GM21367 (cell line): ENCODE data around the gene PACS1.
"Not testable (repeated sequence)": the region's sequence is repeated elsewhere in the genome, so short reads cannot be mapped to it uniquely, and the experiment has no call there.

Experiments used
- ATAC-seq: cut with Tn5 transposase; IDR thresholded peaks from one replicate; pipeline ENCODE4 v1.9.1; 2021; ENCODE audit not compliant: unreplicated experiment

Gene PACS1

GRCh38 chr11:66069715-66070603 is at the start of gene PACS1:
PACS1 (plus strand) TSS chr11:66070272; CDS start chr11:66070487, 215 bp downstream.
- ATAC-seq = no peak

GRCh38 chr11:66020618-66021357 is 49.3 kb upstream of the PACS1 start:
- ATAC-seq = no peak

DNA sequence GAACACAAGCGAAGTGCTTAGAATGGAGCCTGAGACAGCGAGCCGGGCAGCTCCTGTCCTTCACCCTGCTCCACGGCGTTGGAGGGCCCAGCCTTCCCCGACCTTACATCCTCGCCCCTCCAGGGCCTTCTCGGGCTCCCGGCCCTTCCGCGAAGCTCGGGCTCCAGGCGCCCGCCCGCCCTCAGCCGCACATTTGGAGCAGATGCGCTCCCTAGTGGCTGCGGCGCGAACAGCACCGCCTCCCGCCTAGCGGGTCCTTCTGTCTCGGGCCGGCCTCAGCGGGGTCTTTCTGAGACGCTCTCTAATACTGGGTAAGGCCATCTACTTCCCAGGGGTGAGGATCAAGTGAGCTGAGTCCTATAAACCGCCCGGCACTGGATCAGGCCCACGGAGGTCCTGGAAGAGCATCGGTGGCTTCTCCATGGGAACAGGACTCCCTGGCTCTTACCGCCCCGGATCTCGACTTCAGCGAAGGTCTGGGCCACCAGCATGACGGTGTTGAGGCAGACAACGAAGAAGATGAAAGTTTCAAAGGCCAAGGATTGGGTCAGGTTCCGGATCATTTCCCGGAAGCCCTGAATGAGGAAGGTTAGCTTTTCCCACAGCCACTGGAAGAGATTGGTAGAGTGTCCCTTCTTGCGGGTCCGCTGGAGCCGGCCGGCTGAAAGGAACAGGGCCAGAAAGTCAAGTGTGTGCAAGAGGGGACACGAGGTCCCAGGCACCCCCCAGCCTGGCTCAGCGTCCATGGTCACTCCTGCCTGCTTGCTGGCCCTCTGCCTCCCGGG is 47.5 kb upstream of the PACS1 start:
- no peak for ATAC-seq

GRCh38 chr11:66023186-66023440 is 47.0 kb upstream of the PACS1 start:
- ATAC-seq = not testable (repeated sequence)

- no peak for ATAC-seq
These were observed 44.0 kb upstream of the PACS1 start, which contains the start of gene CATSPER1 for GRCh38 chr11:66026017-66026529. CATSPER1 (minus strand) TSS chr11:66026479; CDS start chr11:66026379, 100 bp downstream.

- no peak for ATAC-seq
These were observed 36.9 kb upstream of the PACS1 start for GRCh38 chr11:66032957-66033735.

DNA sequence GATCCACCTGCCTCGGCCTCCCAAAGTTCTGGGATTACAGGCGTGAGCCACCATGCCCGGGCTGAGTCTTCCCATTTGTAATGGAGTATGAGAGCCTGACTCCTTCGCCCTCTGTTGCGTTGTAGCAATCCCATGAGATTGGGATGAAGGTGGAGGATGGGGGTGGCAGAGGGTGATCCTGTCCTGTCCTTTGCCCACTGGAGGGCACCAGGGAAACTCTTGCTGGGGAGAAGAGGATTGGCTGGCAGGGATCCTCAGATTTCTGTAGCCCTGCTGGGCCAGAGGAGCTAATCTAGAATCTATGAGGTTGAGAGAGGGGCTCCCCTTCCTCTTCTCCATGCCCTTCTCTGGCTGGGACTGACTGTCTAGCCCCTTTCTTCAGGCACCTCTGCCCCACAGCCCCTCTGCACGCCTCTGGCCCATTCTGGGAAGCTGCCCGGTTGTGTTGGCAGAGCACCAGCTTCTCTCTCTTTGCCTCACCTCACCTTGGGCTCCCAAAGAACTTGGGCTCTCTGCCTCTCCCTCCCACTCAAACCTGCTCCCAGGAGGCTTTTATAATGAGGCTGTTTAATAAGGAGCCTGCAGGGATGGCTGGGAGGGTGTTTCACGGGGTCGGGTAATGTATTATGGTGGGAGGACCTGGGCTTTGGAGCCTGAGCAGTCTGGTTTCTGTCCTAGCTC is 34.3 kb upstream of the PACS1 start:
- ATAC-seq = no peak

GRCh38 chr11:66036334-66036710 is 33.8 kb upstream of the PACS1 start:
- no peak for ATAC-seq

- ATAC-seq = no peak
These were observed 32.7 kb upstream of the PACS1 start for GRCh38 chr11:66037327-66037726.

GRCh38 chr11:66039765-66040164 is 30.3 kb upstream of the PACS1 start:
- ATAC-seq = no peak

- no peak for ATAC-seq
These were observed 27.7 kb upstream of the PACS1 start for GRCh38 chr11:66042227-66042995.

GRCh38 chr11:66042996-66043906 is 26.8 kb upstream of the PACS1 start:
- ATAC-seq = no peak

- no peak for ATAC-seq
These were observed 25.3 kb upstream of the PACS1 start for GRCh38 chr11:66044757-66045156.

GRCh38 chr11:66045177-66045639 is 24.9 kb upstream of the PACS1 start:
- no peak for ATAC-seq

- ATAC-seq = no peak
These were observed 23.2 kb upstream of the PACS1 start for GRCh38 chr11:66046901-66047300.

DNA sequence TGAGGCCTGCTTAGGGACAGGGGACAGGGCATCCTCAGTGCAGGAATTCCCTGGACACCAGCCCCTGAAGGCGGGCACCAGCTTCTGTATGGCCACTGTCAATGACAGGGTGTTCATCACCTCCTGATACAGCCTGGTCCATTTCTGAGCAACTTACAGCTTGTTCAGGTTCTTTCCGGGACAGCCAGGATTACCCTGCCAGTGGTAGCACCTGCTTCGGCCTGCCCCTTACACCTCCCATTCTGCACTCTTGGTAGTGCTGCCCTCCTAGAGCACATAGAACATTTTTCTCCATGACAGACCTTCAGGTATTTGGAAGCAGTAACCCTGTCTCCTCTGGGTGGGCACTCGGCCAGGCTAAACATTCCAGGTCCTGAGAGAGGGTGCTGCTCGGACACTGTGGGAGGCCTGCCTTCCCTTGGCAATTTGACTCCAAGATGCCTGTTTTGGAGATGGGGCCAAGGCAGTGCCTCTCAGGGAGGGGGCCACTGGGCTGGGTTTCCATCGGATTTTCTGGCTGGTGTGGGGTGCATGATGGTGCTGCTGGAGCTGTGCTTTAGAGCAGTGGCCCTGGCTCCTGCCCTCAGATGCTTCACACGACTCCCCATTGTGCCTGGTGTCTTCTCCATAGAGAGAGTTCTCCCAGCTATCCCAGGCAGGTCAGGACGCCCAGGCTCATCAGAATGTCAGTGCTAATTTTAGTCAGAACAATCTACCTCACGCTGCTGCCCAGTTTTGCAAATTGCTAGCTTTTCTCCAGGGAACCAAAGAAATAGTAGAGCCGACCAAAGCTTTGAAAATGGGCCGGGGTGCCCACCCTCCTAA is 22.3 kb upstream of the PACS1 start:
- ATAC-seq = no peak
